ENCODE results near the gene DCP1B.

GRCh38 chr12:1915082-1915968 lies 88.9 kb downstream of the DCP1B start:
- TF ChIP-seq CTCF (conservative IDR thresholded peaks at IDR 0.05; ENCODE audit: low read depth, low read length) (no peak), BHLHE40 (IDR thresholded peaks at IDR 0.05; ENCODE audit: low read depth, low read length) (no peak), RFX5 (IDR thresholded peaks at IDR 0.05; ENCODE audit: low read depth, low read length) (no peak), POLR2A (IDR thresholded peaks at IDR 0.05; ENCODE audit: low read depth, low read length) (no peak), ELK1 (IDR thresholded peaks at IDR 0.05; ENCODE audit: borderline replicate concordance, low read depth, low read length) (no peak)
